Right kidney (tissue), 1 donor: ENCODE results near the gene ADRA2B.

Experiments used
- DNase-seq: peaks from one replicate; pipeline ENCODE4 v3.0.0-alpha.2; 2016

Gene ADRA2B

DNA sequence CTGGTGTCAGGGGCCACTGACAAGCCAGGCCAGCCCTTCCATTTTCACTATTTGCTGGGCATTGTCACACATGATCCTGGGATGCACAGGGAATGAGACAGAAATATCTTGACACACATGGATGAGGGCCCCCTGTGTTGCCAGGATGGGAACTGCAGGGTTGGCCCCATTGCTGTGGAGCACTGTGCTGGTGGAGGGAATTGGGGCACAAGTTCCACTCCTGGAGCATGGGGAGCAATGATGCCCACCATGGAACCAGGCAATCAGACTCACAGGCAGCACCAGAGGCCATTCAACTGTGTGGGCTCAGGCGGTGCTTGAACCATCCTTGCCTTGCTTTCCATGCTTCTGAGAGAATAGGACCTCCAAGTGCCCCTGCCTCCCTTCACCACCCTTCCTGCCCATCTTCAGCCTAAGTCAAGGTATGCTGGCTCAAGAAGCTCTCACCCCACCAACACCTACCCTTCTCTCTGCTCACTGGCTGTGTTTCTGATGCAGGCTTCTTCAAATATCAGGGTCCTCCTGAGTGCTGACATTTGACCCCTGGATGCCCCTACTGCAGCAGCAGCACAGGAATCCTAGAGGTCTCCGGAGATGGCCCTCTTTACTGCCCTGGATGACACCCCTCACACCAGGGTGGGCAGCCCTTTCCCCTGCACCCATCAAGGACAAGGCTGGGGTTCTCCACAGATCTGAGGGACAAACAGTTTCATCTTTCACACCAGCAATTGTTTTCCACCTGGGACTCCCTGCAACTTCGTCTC, 11.0 kb downstream of the ADRA2B start:
- no peak for DNase-seq

DNA sequence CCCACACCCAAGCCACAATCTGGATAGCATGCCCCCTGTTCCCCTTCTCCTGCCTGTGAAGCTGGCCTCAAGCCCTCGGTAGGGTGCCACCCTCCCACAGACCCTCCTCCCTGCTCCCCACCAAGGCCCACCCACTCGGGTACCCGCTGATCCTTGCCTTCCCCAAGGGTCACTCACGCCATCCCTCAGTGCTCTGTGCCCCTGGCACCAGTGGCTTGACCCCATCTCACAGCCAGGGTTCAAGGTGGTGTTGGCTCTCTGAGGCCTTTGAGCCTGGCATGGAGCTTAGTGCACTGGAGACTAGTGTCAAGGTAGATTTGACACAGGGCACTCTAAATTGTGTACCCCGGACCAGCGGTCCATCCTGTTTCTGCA, 11.9 kb downstream of the ADRA2B start:
- no peak for DNase-seq

DNA sequence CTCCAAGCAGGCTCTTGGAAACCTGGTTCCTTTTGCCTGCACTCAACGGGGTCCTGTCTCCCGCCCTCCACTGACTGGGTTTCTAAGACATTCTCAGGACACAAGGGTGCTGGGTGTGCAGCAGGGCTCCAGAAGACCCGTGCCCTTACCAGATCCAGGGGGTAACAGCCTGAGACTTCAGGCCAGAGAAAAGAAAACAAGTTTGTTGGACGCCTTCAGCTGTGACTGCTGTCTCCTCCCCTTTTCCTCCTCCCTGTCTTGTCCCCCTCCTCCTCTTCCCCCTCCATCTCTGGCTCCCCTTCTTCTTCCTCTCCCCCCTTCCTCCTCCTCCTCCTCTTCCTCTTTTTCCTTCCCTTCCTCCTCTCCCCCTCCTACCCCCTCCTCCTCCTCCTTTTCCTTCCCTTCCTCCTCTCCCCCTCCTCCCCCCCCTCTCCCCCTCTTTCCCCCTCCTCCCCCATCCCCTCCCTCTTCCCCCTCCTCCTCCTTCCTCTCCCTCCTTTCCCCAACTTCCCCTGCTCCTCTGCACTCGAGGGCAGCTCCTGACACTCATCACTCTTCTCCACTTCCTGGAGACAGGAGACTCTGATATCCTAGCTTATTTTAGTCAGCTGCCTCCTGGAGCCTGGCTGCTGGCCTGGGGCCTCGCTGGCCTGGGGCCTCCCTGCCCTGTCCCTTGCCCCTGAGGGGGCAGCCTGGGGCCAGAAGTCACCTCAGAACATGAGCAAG, 12.4 kb downstream of the ADRA2B start:
- no peak for DNase-seq

DNA sequence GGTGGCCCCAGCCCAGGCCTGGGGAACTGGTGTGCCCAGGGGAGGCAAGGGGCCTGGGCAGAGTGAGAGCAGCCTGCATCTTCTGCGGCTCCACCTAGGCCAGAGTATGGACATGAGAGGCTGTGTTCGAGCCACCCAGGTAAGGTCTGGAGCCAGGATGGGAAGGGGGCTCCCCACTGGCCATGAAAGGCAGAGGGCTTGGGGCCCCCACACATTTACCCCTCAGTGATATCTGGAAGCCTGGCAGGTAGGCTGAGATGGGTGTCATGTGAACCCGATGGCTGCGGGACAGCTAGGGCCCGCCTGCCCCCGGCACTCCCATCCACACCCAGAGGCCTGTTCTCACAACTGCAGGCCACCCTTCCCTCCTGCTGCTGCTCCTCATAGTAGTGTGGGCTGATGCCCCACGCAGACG, 13.2 kb downstream of the ADRA2B start:
- DNase-seq: no peak

DNA sequence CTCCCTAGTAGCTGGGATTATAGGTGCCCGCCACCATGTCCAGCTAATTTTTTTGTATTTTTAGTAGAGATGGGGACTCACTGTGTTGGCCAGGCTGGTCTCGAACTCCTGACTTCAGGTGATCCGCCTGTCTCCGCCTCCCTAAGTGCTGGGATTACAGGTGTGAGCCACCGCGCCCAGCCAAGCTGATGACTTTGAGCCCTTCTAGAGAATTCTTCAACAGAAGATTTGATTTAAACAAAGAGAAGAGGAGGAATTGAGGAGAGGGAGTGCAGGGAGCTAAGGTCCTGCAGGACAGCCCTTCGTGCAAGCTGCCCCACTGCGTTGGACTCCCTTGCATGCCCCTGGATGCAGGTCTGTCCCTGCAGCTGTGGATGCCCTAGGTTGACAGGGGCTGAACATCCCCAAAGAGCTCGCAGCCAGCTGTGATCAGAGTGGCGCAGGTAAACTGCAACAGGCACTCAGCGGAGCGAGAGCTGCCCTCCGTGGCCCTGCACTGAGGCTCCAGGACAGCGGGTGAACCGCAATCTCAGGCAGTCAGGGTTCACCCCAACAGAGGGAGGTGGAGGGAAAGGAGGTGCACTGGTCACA, 13.7 kb downstream of the ADRA2B start:
- DNase-seq: no peak

DNA sequence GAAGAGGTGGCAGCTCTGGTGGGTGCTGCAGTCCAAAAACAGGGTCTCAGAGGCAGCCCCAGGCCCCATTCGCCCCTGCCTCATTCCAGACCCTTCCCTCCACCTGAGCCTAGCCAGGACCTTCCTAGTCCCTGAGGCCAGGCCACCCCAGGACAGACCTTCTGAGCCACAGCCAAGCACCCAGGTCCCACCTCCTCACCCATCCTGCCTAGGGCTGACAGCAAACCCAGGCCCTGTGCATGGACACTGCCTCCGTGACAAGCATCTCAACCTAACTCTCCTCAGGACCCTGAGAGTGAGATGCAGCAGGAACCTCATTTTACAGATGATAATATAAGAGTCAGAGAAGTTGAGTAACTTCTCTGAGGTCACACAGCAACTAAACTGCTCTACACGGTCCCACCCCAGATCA, 15.5 kb downstream of the ADRA2B start:
- DNase-seq: no peak

DNA sequence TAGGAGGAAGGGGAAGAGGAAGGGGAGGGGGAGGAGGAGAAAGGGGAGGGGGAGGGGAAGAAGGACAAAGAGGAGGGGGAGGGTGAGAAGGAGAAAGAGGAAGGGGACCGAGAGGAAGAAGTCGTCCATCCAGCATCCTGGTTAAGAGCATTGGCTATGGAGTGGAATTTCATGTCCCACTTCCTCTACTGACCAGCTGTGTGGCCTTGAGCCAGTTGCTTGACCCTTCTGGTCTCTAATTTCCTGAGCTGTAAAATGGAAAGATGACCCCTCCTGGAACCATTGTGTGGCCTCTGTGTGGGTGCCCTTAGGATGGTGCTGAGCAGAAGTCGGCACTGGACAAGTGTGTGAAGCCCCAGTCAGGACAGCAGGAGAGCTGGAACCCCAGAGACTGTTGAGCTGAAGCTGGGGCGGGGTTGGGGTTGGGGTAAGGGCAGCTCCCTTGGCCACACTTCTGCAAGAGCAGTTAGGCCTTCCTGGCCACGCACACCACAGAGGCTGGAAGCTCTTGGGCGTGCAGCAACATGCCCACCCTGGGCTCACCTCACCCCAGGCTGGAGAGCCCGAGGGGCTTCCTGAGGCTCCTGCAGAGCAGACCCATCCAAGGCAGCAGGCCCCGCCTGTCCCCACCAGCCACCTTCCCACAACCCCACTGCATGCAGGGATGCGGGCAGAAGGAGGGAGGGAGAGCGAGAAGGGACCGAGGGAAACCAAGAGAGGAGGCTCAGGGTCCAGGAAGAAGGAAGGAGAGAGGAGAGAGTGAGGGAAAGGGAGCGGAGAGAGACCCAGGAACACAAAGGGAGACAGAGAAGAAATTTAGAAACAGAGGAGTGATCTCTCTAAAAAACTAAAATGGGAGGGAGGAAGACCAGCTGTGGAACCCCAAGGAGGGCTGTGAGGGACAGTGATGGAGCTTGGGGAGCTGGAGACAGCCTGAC, 16.2 kb downstream of the ADRA2B start:
- DNase-seq: peak; percentile 0

DNA sequence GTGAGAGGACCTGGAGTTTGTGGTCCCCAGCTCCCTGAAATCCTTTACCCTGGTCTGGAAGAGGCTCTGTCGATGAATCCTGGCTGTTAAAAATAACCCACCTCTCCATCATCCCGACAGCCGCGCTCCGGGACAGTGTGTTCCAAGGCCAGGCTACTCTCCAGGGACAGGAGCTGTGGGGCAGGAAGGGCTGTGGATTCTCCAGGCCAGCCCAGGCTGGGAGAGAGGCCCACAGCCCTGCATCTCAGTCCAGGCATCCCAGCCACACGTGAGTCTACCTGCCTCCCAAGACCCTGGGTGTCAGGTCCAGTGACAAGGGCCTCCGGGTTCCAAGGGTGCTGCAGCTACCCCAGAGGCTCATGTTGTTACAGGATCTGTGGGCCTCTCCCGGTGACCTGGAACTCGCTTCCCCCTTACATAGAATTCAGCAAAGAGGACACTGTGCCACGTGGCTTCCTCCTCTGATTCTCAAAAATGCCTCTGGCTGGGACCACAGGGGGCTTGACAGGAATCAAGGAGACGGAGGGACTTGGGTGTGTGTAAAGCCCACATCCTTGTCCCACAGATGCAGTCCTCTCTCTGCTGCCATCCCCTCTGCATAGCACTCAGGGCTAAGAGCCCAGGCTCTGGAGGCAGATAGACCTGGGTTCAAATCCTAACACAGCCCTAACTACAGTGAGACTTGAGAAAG, 17.3 kb downstream of the ADRA2B start:
- DNase-seq: peak; percentile 1

DNA sequence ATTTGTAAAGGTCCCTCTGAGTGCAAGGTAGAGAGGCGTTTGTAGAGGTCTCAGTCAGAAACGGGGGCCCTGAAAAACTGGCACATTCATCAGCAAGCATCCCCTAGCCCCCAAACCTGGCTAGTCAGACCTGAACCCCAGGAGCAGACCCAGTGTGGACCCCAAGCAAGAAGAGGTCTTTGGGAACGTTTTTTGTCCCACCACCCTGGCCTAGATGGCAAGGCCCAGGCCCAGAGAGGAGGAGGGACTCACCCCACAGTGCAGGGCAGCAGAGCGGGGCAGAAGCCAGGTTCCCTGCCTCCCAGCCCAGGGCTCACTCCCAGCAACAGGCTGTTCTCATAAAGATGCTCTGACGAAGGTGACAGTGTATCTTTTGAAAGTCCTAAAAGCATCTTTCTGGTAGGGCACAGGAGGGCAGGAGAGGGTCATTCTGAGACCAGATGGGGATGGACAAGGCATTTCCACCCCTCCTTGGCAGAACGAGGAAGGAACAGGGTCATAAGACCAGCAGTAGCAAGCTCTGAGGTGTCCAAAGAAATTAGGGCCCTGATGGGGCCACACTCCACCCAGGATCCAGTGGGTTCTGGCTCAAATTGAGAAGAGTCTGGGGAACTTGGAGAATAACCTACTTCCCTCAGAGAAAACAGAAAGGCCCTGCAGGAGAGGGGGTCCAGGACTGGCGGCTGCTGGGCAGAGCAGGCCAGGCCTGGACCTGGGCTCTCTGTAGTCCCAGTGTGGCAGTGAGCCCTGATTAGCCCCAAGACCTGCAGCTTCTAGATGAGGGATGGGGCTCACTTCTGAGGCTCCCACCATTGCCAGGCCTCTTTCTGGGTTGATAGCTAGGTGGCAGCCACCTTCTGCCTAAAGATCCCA, 18.2 kb downstream of the ADRA2B start:
- DNase-seq: no peak

DNA sequence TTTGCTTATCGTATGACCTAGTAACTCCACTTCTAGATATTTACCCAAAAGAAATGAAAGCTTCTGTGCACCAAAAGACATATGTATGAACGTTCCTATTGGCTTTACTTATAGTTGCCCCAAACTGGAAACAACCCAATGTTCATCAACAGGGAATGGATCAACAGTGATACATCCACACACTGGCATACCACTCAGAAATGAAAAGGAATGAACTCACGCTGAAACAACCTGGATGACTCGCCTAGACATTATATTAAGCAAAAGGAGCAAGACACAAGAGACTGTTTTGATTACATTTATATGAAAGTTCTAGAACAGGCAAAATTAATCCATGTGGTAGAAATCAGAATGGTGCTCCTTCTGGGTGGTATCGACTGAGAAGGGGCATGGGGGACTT, 18.9 kb downstream of the ADRA2B start:
- no peak for DNase-seq

DNA sequence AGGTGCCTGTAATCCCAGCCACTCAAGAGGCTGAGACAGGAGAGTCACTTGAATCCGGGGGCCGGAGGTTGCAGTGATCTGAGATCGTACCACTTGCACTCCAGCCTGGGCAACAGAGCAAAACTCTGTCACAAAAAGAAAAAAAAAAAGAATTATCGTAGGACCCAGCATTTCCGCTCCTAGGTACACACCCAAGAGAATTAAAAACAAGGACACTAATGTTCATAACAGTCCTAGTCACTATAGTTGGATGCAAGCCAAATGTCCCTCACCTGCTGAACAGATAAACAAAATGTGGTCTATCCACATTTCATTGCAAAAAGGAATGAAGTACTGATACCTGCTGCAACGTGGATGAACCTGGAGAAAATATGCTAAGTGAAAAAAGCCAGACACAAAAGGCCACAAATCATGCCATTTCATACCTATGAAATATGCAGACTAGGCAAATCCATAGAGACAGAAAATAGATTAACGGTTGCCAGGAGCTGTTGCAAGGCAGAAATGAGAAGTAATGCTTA, 21.2 kb downstream of the ADRA2B start:
- no peak for DNase-seq

DNA sequence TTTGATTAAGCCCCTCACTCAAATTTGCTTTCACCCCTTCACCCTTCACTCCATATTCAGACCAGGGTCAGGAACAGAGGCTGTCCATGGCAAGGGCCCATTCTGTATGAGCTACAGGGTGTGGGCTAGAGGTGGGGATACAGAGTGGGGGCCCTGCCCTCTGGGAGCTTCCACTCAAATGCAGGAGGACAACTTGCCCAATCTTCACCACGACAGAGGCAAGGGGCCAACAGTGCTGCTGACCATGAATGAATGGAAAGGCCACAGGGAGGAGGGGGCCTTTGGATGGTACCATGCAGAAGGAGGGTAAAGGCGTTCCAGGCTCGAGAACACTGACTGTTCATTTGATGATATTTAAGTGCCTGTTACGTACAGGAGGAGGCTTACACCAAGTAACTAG, 22.8 kb downstream of the ADRA2B start:
- DNase-seq: no peak

DNA sequence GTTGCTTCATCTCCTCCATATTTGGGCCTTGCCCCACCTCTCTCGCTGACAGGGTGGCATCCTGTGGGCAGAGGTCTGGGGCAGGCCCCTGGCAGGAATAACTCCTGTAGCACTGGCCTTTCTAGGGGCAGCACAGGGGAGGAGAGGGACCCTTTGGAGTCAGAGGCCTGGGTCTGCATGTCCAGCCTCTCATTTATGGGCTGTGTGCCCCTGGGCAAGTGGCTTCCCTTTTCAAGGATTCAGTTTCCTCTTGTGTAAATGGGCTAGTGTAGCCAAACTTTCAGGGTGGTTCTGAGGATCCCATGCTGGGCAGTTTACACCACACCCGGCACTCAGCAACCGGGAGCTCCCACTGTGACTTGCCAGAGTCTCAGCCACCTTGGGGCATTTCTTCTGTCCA, 23.4 kb downstream of the ADRA2B start:
- no peak for DNase-seq

DNA sequence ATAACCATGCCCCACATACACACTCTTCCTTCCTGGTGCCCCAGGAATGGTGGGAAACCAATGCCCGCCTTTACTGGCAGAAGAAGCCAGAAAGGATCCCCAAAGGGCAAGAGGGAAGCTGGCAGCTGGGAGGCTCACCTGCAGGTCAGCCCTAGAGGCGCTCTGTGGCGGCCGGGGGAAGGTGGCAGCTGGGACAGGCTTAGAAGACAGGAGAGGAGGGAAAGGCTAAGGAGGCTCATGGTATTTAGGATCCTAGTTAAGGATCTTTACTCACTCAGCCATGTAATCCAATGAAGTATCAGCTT, 23.8 kb downstream of the ADRA2B start:
- DNase-seq: no peak

DNA sequence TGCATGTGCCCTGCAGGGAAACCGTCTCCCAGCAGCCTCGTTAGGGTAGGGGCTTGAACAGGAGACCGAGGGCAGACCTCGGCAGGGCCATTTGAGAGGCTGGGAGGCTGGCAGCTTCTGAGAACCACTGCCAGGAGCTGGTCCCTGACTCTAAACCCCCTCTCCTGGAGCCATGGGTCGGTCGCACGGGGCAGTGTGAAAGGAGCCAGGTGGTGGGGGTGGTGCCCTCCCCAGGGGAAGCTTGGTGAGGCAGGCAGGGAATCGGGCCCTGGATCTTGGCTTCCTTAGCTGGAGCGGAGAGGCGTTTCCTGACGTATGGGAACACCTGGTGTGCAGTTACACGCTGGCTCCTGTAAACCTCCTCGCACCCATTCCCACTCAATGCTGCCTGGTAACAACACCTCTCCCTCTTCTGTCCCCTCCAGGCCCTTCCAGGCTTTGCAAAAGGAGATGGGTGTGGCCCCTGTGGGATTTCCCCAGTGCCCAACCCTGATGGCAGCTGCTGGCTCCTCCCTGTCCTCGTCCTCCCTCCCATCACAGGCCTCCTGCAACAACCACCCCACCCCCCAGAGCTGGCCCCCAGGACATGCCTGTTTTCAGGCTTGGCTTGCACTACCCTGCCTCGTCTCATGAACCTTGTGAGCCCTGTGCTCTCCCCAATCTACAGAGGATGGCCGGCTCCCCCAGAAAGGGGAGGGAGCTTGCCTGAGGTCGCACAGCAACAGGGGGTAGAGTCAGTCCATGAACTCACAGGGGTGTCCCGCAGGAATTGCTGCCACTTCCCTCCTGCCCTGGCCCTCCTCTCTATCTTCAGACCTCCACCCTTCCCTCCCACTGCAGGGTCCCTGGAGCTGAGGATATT, 24.4 kb downstream of the ADRA2B start:
- peak; percentile 3 for DNase-seq

DNA sequence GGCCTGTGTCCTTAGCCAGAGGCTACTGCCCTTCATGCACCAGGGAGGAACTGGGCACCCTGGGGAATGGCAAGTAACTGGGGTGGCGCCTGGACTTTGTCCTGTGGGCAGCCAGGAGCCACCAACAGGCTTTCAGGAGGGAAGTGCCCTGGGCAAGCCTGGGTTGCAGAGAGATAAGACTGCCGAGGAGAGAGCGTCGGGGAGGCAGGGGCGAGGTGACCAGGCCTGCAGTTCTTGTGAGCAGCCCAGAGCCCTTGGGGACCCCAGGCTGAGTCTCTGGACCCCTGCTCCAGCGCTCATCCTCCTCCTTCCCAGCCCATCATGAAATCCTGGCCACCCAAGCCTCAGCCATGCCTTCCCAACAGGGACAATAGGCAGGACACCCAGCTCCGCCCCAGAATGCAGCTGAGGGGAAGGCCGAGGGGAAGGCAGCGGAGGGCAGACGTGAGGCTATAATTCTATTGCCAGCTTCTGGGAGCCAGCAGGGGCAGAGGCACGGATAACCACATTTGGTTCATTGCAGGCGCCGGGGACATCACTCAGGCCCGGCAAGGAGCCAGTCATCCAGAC, 25.1 kb downstream of the ADRA2B start:
- no peak for DNase-seq

DNA sequence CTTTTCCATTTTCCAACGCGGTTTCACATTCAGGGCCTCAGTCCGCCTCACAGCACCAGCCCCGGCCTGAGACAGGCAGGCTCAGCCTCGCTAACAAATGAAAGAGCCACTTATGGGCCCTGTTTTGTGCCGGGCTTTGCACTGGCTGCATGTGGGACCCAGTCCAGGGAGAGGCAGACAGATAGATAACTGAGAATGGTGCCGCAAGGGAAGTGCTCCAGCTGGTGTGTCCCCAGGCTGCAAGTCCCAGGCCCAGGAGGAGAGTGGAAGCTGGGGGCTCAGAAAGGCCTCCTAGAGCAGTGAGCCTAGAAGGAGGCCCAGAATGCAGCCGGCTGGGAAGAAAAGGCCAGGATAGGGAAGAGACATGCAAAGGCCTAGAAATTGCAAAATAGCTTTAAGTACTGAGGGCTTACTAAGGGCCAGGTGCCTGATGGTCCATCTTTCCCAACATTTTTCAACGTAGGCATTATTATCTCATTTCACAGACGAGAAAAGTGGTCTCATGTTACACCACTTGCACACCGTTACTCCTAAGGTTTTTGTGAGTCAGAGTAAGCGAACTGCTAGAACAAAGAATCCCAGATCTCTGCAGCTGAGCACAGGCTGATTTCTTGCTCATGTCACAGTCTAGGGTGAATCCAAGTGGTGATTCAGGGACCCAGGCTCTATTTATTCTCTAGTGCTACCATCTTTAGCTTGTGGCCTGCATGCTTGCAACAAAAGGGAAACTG, 26.0 kb downstream of the ADRA2B start:
- no peak for DNase-seq

DNA sequence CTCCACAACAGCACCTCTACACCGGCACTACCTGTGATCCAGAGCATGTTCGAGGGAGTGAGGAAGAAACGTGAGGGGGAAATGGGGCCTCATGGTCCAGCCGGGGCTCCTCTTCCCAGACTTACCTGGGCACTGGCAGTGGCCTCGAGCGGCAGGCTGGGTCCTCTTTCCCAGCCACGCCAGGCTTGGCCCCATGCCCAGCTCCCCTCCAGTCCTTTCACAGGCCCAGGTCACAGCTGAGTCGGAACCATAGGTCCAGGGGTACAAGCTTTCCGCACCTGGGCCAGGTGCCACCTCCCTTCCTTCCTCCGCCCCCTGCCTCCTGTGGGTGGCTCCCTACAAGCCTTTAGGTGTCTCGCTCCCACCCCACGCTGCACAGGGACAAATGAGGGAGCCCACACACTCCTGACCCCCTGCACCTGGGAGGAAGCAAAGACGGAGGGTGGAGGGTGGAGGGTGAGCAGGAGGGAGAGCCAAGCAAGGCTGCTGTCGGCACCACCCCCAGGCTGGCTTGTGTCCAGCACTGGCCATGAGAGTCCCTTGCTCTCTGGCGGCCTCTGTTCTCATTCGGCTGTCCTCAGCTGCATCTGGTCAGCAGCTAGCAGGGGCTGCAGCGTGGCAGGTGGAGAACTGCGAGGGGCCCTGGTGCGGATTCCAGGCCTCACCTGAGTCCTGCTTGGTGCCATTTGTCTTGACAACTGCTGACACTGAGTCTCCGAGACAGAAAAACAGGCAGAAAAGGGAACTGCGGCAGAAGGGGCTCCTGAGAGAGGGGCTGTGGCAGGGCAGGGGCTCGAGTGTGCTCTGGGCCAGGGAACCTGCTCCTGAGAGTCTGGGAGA, 26.8 kb downstream of the ADRA2B start:
- peak; percentile 16 for DNase-seq
